ENCODE measurements around the gene PEX11G.

Gene PEX11G

DNA sequence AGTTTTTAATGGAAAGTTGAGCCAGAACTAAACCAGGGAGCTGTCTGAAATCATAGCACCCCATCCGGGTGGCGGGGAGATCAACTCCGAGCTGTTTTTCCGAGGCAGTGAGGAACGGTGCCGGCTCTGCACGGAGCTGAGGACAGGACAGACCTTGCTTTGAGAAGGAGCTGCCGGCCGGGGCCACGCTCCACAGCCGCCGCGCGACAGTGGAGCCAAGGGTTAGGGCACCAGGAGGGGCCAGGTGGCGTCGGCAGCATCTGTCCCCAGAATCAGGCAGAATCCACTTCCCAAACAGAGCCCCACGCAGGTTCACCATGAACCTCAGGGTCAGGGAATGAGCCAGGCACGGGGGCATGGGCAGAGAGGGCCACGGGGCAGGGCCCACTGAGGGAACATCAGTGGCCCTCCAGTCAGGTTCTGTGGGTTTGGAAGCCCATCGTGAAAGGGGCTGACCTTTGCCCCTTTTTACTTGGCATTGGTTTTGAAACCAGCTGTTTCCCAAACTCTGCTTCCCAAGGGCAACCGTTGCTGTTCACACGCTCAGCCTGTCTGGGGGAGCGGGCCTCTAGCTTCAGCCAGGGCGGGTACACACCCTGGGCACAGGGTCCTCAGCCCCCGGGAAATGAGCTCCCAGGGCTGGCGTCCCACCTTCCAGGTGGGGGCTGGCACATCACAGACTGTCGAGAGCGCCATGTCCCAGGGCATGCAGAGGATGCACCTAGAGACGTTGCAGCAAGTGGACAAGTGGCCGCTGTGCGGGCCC lies 18.1 kb downstream of the PEX11G start:
- Histone ChIP-seq H3K4me3 (ENCODE audit: insufficient read length, low read depth) (no peak overlapping the region), H3K36me3 (ENCODE audit: insufficient read depth, insufficient read length, low read length) (peaks cover 52% of the 10 kb centered on the region), H3K9ac (ENCODE audit: insufficient read length, low read depth) (no peak overlapping the region), H3K9me3 (ENCODE audit: insufficient read depth, low read length) (no peaks in the 10 kb centered on the region), H3K27me3 (ENCODE audit: insufficient read depth, insufficient read length) (no peaks in the 10 kb centered on the region), H3K4me1 (ENCODE audit: insufficient read depth, insufficient read length) (no peaks in the 10 kb centered on the region)
- TF ChIP-seq ZNF274 (IDR thresholded peaks at IDR 0.05; ENCODE audit: low read depth, low read length) (no peak), YY1 (IDR thresholded peaks at IDR 0.05; ENCODE audit: insufficient read depth, insufficient read length) (no peak), SUZ12 (IDR thresholded peaks at IDR 0.05; ENCODE audit: extremely low read depth, insufficient read depth, insufficient read length) (no peak)
- no peak for DNase-seq (ENCODE audit: low read depth, low spot score)

DNA sequence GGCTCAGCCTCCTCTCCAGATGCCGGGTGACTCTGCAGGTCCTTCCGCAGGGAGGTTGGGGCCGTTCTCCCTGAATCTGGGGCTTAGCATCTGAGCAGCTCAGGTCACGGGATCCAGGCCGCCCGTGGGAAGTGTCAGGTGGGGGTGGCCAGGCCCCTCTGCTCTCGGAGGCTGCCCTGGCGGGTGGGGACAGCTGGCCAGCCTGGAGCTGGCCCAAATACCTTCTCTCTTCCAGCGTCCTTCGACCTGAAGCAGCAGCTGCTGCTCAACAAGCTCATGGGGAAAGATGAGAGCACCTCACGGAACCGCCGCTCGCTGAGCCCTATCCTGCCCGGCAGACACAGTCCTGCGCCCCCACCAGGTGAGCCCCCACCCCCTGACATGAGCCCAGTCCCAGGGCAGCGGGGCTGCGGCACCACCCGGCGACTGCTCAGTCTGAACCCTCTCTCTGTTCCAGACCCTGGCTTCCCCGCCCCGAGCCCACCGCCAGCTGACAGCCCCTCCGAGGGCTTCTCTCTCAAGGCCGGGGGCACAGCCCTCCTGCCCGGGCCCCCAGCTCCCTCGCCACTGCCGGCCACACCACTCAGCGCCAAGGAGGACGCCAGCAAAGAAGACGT lies 19.1 kb downstream of the PEX11G start:
- no peak for TF ChIP-seq ZNF274 (IDR thresholded peaks at IDR 0.05; ENCODE audit: low read depth, low read length)
- TF ChIP-seq YY1 (IDR thresholded peaks at IDR 0.05; ENCODE audit: insufficient read depth, insufficient read length) = no peak
- no peak for TF ChIP-seq SUZ12 (IDR thresholded peaks at IDR 0.05; ENCODE audit: extremely low read depth, insufficient read depth, insufficient read length)
- DNase-seq (ENCODE audit: low read depth, low spot score) = no peak
- Histone ChIP-seq H3K4me3 (ENCODE audit: insufficient read length, low read depth) (no peak overlapping the region), H3K4me1 (ENCODE audit: insufficient read depth, insufficient read length) (peaks cover 2% of the 10 kb centered on the region), H3K36me3 (ENCODE audit: insufficient read depth, insufficient read length, low read length) (peaks cover 56% of the 10 kb centered on the region), H3K9ac (ENCODE audit: insufficient read length, low read depth) (no peak overlapping the region), H3K9me3 (ENCODE audit: insufficient read depth, low read length) (no peaks in the 10 kb centered on the region), H3K27me3 (ENCODE audit: insufficient read depth, insufficient read length) (no peaks in the 10 kb centered on the region)

DNA sequence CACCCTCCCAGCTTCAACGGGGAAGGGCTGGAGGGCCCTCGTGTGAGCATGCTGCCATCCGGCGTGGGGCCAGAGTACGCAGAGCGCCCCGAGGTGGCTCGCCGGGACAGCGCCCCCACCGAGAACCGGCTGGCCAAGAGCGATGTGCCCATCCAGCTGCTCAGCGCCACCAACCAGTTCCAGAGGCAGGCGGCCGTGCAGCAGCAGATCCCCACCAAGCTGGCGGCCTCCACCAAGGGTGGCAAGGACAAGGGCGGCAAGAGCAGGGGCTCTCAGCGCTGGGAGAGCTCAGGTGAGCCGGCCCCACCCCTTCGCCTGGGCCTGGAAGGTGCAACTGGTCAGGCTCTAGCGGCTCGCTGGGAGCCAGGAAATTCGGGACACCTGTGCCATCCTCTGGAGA lies 20.0 kb downstream of the PEX11G start:
- H3K4me1 ChIP-seq (ENCODE audit: insufficient read depth, insufficient read length) = peaks cover 2% of the 10 kb centered on the region
- no peak for TF ChIP-seq YY1 (IDR thresholded peaks at IDR 0.05; ENCODE audit: insufficient read depth, insufficient read length)
- TF ChIP-seq SUZ12 (IDR thresholded peaks at IDR 0.05; ENCODE audit: extremely low read depth, insufficient read depth, insufficient read length) = no peak
- no peak for TF ChIP-seq ZNF274 (IDR thresholded peaks at IDR 0.05; ENCODE audit: low read depth, low read length)
- no peaks in the 10 kb centered on the region for H3K27me3 ChIP-seq (ENCODE audit: insufficient read depth, insufficient read length)
- no peaks in the 10 kb centered on the region for H3K9me3 ChIP-seq (ENCODE audit: insufficient read depth, low read length)
- peaks cover 63% of the 10 kb centered on the region for H3K36me3 ChIP-seq (ENCODE audit: insufficient read depth, insufficient read length, low read length)
- no peak overlapping the region for H3K9ac ChIP-seq (ENCODE audit: insufficient read length, low read depth)
- no peak overlapping the region for H3K4me3 ChIP-seq (ENCODE audit: insufficient read length, low read depth)
- no peak for DNase-seq (ENCODE audit: low read depth, low spot score)

DNA sequence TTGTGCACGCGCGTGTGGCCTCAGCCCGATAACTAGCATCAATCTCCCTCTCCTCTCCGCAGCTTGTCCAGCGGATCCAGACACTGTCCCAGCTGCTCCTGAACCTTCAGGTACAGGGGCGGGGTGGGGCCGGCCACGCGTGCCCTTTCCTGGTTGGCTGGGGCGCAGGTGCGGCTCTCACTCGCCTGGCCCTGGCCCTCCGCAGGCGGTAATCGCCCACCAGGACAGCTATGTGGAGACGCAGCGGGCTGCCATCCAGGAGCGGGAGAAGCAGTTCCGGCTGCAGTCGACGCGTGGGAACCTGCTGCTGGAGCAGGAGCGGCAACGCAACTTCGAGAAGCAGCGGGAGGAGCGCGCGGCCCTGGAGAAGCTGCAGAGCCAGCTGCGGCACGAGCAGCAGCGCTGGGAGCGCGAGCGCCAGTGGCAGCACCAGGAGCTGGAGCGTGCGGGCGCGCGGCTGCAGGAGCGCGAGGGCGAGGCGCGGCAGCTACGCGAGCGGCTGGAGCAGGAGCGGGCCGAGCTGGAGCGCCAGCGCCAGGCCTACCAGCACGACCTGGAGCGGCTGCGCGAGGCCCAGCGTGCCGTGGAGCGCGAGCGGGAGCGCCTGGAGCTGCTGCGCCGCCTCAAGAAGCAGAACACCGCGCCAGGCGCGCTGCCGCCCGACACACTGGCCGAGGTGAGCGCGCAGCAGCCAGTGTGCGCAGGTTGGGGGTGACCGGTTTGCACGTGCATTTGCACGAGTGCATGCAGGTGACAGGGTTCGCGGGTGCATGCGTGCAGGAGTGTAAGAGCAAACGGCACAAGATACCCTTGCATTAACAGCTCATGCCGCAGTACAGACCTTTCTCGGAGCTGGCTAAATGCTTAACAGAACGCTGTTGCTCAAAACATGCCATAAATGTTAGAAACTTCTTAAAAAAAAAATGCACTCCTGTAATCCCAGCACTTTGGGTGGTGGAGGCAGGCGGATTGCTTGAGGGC lies 21.5 kb downstream of the PEX11G start:
- H3K4me1 ChIP-seq (ENCODE audit: insufficient read depth, insufficient read length) = peaks cover 3% of the 10 kb centered on the region
- no peak overlapping the region for H3K4me3 ChIP-seq (ENCODE audit: insufficient read length, low read depth)
- DNase-seq (ENCODE audit: low read depth, low spot score) = no peak
- no peaks in the 10 kb centered on the region for H3K27me3 ChIP-seq (ENCODE audit: insufficient read depth, insufficient read length)
- peaks cover 75% of the 10 kb centered on the region for H3K36me3 ChIP-seq (ENCODE audit: insufficient read depth, insufficient read length, low read length)
- H3K9me3 ChIP-seq (ENCODE audit: insufficient read depth, low read length) = no peaks in the 10 kb centered on the region
- TF ChIP-seq SUZ12 (IDR thresholded peaks at IDR 0.05; ENCODE audit: extremely low read depth, insufficient read depth, insufficient read length) (no peak), YY1 (IDR thresholded peaks at IDR 0.05; ENCODE audit: insufficient read depth, insufficient read length) (no peak), ZNF274 (IDR thresholded peaks at IDR 0.05; ENCODE audit: low read depth, low read length) (no peak)
- no peak overlapping the region for H3K9ac ChIP-seq (ENCODE audit: insufficient read length, low read depth)

- H3K36me3 ChIP-seq (ENCODE audit: insufficient read depth, insufficient read length, low read length) = peaks cover 61% of the 10 kb centered on the region
- no peak overlapping the region for H3K4me3 ChIP-seq (ENCODE audit: insufficient read length, low read depth)
- no peak for DNase-seq (ENCODE audit: low read depth, low spot score)
- no peak for TF ChIP-seq YY1 (IDR thresholded peaks at IDR 0.05; ENCODE audit: insufficient read depth, insufficient read length)
- TF ChIP-seq ZNF274 (IDR thresholded peaks at IDR 0.05; ENCODE audit: low read depth, low read length) = no peak
- no peak for TF ChIP-seq SUZ12 (IDR thresholded peaks at IDR 0.05; ENCODE audit: extremely low read depth, insufficient read depth, insufficient read length)
- no peaks in the 10 kb centered on the region for H3K9me3 ChIP-seq (ENCODE audit: insufficient read depth, low read length)
- H3K27me3 ChIP-seq (ENCODE audit: insufficient read depth, insufficient read length) = no peaks in the 10 kb centered on the region
- peaks cover 12% of the 10 kb centered on the region for H3K4me1 ChIP-seq (ENCODE audit: insufficient read depth, insufficient read length)
- H3K9ac ChIP-seq (ENCODE audit: insufficient read length, low read depth) = peak overlapping the region; percentile 42
These were observed 25.3 kb downstream of the PEX11G start for GRCh38 chr19:7463575-7463974.

DNA sequence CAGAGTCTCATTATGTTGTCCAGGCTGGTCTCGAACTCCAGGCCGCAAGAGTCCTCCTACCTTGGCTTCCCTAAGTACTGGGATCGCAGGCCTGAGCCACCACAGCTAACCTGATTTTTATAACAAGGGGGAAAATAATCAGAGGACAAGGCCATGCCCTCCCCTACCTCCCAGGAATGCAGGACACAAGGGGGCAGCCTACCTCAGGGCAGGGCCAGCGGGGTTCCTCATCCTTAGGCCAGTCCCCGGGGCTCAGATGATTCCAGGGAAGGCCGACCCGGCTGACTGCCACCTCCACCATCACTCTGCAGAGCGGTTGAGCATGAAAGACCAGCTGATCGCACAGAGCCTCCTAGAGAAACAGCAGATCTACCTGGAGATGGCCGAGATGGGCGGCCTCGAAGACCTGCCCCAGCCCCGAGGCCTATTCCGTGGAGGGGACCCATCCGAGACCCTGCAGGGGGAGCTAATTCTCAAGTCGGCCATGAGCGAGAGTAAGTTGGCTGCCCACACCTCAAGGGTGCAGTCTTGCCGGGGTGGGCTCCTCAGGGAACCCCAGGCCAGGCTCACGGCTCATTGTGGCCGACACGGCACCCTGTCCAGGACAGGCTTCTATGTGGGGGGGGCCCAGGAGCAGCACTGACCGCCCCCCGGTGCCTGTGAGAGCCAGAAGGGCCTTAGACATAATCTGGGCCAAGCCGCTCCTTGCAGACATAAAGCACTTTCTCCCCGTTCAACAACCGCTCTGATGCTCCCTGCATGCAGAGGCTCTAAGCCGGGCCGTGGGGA lies 26.8 kb downstream of the PEX11G start:
- Histone ChIP-seq H3K36me3 (ENCODE audit: insufficient read depth, insufficient read length, low read length) (peaks cover 60% of the 10 kb centered on the region), H3K27me3 (ENCODE audit: insufficient read depth, insufficient read length) (no peaks in the 10 kb centered on the region)
- no peak for TF ChIP-seq ZNF274 (IDR thresholded peaks at IDR 0.05; ENCODE audit: low read depth, low read length)
- no peak for TF ChIP-seq YY1 (IDR thresholded peaks at IDR 0.05; ENCODE audit: insufficient read depth, insufficient read length)
- TF ChIP-seq SUZ12 (IDR thresholded peaks at IDR 0.05; ENCODE audit: extremely low read depth, insufficient read depth, insufficient read length) = no peak

More for the DNA sequence above, 26.8 kb downstream of the PEX11G start:
- no peak for DNase-seq (ENCODE audit: low read depth, low spot score)
- H3K4me3 ChIP-seq (ENCODE audit: insufficient read length, low read depth) = no peak overlapping the region
- H3K9ac ChIP-seq (ENCODE audit: insufficient read length, low read depth) = peak overlapping the region; percentile 2
- H3K9me3 ChIP-seq (ENCODE audit: insufficient read depth, low read length) = no peaks in the 10 kb centered on the region
- peaks cover 12% of the 10 kb centered on the region for H3K4me1 ChIP-seq (ENCODE audit: insufficient read depth, insufficient read length)

Measured in NT2/D1 (cell line).